Sigmoid colon (tissue), 4 donors: ENCODE results near the gene ATP2B2.

Experiments used
- CTCF ChIP-seq, 4 experiments: fragments of 450-650 bp in 3 of 4; fragments of 200-600 bp in 1 of 4; IDR thresholded peaks; one replicate each; pipeline ENCODE4 v1.5.1; 2016 to 2019; ENCODE audit warnings: antibody characterized with exemption in 4 of 4, mild to moderate bottlenecking in 3 of 4, moderate library complexity in 2 of 4
- EP300 ChIP-seq, 4 donors: sonication (generic); formaldehyde crosslinking; IDR thresholded peaks; one replicate each; pipeline ENCODE4 v1.6.1; 2017; ENCODE audit warnings: antibody characterized with exemption in 4 of 4
- POLR2A ChIP-seq, 2 donors: fragments of 450-650 bp; IDR thresholded peaks; one replicate each; pipeline ENCODE4 v1.6.1; 2016; ENCODE audit warnings: antibody characterized with exemption in 2 of 2, mild to moderate bottlenecking in 2 of 2, moderate library complexity in 2 of 2

- no peak for TF ChIP-seq POLR2A (IDR thresholded peaks at IDR 0.05)
- TF ChIP-seq CTCF (IDR thresholded peaks at IDR 0.05) = no peak
- TF ChIP-seq EP300 (IDR thresholded peaks at IDR 0.05) = no peak
Measured at GRCh38 chr3:10495003-10495402, 10.4 kb downstream of the ATP2B2 start.
